Activated CD4-positive, alpha-beta T cell treated with anti-CD3 and anti-CD28 coated beads, Interleukin-2, Interleukin-6, amounts not matched to agents 100 ng/mL and 50 ng/mL, durations not matched to agents 16 hours and 8 hours (primary cell): ENCODE results near the gene NDST3.
"Not testable (repeated sequence)": the region's sequence is repeated elsewhere in the genome, so short reads cannot be mapped to it uniquely, and the experiment has no call there.

Source experiments
- DNase-seq: peaks from one replicate; pipeline ENCODE4 v3.0.0-alpha.2; 2020

The NDST3 gene

GRCh38 chr4:118278473-118279274, 244.4 kb downstream of the NDST3 start:
- peak; percentile 98 for DNase-seq

- no peak for DNase-seq
These were observed 245.0 kb downstream of the NDST3 start for GRCh38 chr4:118279328-118279727.

DNA sequence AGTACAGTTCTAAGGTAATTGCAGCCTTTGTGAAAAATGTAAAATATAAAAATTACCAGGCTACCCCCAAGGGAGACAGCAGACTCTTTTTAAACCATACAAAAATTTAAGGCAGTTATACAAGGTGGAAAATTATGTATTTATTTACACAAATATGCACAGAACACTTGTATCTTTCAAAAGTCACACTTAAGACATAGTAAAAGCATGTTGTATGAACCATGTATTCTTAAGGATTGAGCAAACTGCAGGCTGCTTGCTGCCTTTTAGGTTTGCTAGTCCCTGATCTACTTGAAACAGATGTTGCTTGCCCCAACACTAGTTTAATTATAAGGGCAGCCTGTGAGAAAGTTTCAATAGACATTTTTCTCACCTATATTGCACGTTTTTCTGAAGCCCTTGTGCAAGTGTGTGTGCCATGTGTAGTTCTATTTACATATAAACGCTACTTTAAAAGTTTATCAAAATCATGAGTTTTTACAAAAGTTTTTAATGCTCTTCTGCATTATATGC, 245.7 kb downstream of the NDST3 start:
- peak; percentile 14 for DNase-seq

- peak; percentile 57 for DNase-seq
These were observed 246.4 kb downstream of the NDST3 start for GRCh38 chr4:118280501-118281218.

DNA sequence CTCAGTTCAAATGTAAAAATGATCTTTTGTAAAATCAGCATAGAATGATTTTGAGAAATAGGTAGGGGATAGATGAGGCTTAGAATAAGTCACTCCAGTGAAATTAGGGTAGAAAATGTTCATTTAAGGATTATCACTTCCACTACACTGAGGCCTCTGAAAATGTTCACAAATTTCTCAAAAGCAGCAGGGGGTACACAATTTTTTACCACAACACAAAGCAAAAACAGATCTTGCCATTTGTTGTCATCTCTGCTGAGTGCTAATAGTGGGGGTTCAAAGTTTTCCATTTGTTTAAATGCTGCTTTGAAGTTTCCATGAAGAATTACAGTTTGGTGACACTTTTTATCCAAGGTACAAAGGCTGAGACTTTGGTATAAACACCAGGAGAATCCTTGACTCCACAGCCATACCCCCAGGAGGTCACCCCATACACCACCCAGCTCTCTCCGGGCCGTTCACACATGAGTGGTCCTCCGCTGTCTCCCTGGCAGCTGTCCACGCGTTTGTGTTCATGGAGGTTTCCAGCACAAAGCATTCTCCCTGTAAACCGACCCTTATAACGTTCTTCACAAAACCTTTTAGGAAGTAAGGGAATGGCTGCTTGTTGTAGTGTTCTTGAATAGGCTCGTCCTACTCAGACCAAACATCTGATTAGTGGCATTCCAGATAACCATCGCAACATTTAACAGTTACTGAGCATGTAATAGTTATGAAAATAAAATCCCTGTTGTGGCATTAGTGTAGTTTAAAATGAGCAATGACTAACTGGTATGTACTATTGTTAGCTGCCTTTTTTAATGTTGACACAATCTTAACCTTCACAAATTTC, 247.5 kb downstream of the NDST3 start:
- DNase-seq, result peak; percentile 40

- DNase-seq, result peak; percentile 44
These were observed 248.4 kb downstream of the NDST3 start for GRCh38 chr4:118282692-118283091.

DNA sequence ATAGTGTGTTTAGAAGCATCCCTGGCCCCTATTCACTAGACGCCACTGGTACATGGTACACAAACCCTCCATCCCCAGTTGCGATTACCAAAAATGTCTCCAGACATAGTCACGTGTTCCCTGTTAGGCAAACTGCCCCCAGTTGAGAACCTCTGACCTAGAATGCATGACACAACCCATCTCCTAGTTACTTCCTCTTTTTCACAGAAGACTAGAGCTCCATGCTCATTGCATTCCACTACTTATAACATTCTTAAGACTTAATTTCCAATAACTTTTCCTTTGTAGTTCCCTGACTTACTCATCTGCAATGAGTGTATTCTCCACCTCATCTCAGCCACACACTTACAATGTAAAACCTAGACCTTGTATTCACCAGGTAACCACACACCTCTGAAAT, 249.9 kb downstream of the NDST3 start:
- DNase-seq, result no peak

GRCh38 chr4:118285931-118286330, 251.6 kb downstream of the NDST3 start:
- no peak for DNase-seq

DNA sequence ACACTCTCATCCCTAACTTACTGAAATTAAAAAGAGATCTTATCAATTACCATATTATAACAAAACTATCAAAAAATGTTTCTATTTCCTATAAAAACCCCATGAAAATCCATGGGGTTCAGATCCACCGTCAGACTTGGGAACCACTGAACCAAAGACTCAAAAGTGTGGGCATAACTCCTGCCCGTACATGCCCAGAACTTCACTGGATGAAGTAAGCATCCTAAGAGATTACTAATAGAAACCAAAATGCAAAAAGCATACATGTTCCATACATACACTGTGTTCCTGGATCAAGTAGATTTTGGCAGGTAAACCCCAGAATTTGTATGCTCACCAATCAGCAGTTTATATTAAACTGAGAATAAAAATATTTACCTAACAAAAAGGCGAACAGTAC, 252.4 kb downstream of the NDST3 start:
- no peak for DNase-seq

DNA sequence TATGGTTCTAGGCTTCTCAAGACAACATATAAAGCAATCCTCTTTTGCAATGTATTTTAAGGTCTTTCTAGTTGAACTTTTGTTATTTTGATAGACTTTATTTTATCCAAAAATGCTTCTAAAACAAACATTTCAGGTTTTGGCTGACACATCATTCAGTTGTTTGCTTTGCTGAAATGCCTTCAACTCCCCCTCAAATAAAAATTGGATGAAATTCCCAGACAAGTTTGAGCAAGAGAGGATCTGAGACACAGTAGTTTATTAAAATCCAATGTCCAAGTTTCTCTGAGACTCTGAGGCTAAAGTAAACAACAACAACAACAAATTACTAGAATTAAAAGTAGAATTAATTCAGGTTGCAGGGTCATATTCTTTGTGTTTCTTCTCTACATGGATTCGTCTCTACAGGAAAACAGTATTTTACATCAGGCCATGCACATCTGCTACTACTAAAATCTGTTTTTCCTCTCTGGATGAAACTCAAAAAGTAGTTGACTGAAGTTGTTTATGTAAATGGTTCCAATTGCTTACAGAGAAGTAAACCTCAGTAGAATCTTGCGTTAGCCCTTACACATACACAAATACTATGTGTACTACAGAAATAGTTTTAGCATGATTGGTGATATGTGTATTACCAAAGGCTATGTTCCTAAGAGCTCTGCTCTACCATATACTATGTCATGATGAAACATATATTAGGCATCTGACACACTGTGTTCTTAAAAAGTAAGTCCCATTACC, 253.6 kb downstream of the NDST3 start:
- DNase-seq, result no peak

DNA sequence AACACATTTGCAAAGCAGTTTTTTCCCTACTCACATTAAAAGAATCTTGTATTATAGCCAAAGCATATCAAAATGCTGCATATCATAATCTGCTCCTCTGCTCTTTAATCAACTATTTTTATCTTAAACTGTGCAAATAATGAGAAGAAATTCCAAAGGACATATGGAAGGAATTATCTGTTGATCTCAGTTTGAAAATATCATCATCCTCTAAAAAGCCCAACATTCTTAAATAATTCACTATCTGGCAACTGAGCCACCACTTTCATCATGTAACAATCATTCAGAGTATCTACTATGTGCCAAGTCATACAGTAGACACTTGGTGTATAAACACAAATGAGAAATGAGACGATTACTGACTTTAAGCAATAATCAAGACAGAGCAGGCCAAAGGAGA, 255.5 kb downstream of the NDST3 start:
- no peak for DNase-seq

DNA sequence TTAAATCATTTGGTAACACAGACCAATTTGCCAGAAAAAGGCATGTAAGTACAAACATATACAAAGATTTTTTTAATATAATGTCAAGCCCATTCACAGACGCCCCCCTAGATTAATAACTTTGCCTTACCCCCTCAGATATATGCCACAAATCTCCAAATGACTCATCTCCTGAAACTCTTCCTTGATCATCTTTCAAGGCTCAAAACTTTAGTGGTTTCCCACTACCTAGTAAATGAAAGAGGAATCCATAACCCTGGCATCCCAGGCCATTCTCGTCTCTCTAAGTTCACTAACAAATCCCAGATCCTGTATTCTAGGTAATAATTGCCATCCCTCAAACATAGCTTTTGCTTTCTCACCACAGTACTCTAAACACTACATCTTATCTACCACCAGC, 256.7 kb downstream of the NDST3 start:
- DNase-seq, result no peak

DNA sequence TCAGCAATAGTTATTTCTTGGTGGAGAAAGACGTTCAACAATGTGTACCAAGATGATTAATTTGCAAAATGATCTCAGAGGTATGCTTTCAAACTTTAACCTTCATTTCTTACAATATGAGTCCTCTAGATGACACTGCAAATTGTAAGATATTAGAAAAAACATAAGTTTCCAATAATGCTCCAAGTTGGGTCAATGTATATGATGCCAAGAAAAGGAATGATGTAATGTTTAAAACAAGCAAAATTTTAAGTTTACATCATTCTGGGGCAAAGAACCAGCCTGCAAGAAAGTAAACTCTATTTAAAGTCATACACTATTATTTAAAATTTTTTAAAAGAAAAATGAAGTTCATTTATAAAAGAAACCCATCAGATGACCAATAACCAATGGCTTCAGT, 262.4 kb downstream of the NDST3 start:
- DNase-seq, result no peak

GRCh38 chr4:118299619-118300018, 265.3 kb downstream of the NDST3 start:
- not testable (repeated sequence) for DNase-seq

DNA sequence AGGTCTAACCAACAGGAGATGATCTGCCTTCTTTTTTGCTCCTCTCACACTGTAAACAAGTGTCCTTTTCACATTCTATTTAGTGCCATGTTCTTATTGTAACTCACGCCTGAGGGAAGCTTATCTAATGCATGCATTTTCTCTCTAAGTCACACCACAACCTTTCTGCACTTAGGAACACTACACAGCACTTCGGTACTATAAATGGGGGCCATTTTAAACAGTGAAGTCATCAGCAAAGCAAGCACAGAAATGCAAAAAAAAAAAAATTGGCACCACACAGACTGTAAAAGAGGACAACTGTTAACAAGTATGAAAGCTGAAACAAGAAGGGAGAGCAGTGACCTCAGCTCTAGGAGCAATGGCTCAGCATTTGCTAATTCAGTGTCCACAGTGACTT, 273.4 kb downstream of the NDST3 start:
- DNase-seq, result no peak
